GM19455 (cell line): ENCODE results near the gene MRPL23.

Experiments
- ATAC-seq: cut with Tn5 transposase; IDR thresholded peaks from one replicate; pipeline ENCODE4 v1.9.1; 2021; ENCODE audit not compliant: unreplicated experiment

Gene MRPL23

DNA sequence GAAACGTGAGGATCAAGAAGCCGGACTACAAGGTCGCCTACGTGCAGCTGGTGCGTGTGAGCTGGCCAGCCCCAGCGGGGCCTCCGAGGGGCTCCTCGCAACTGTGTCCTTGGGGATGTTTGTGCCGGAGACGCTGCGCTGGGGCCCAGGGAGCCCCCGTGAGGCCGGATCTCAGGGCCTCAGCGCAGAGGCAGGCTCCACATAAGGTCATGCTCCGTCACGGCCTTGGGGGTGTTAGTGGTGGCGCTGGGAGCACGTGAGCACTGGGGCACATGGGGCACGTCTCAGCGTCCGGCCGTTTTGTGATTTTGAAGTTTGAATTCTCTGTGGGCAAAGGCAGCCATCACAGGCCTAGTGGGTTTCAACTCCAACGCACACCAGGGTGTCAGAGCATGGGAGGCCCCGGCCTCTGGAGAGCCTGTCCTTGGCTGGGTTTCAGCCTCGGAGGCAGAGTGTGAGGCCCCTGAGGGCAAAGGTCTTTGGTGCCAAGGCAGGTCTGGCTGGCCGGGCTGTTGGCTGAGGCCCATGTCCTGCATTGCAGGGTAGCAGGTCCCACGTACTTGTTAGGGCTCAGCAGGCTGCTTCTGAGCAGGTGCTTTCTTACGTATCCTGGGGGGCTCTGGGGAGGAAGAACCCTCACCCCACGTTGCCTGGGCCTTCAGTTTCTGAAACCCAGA, 5.8 kb downstream of the MRPL23 start:
- ATAC-seq, result no peak

DNA sequence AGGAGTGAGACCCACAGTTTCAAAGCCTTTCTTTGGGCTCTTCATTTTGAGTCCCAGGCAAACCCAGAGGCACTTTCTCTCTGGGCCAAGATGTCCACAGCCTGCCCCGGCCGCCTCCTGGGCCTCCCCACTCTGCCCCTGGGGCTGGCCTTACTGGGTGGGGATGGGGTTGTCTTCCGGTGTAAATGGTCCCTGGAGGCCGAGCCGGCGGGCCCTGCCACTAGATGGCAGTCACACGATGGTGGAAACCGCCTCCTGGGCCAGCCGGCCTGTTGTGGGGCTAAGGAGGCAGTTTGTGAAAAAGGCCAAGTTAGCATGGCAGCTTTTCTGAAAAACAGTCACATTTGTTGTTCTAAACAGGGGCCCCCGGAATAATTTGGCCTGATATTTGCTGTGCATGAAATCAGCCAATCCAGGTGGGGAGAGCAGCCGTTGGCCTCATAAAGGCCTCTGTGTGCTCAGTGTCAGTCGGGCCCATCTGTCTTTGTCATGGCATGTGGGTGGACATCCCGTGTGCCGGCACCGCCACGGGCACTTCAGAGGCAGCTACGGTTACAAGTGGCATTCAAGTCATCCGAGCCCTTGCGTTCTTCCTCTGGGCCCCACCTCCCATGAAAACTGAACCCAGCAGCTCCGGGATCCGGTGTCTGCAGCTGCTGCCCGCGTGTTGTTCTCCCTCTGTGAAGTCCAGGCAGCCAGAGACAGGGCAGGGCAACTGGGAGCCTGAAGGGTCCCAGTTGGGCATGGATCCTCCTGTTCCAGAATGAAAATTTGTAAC, 6.5 kb downstream of the MRPL23 start:
- ATAC-seq, result no peak

DNA sequence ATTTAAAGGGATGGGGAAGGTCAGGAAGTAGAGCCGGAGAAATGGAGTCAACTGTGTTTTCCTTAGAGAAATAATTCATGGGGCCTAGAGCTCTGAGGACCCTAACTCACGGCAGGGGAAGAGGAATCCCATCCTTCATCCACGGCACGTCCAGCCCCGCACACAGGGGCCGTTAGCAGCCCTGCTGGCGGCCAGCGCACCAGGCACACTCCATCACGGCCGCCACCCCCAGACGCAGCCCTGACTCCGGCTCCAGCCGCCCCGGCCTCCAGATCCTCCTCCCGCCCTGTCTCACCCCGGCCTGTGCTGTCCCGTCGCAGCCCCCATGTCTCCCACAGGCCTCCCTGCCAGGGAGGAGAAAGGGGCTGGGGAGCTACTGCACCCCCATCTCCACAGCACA, 11.2 kb downstream of the MRPL23 start:
- ATAC-seq, result no peak

DNA sequence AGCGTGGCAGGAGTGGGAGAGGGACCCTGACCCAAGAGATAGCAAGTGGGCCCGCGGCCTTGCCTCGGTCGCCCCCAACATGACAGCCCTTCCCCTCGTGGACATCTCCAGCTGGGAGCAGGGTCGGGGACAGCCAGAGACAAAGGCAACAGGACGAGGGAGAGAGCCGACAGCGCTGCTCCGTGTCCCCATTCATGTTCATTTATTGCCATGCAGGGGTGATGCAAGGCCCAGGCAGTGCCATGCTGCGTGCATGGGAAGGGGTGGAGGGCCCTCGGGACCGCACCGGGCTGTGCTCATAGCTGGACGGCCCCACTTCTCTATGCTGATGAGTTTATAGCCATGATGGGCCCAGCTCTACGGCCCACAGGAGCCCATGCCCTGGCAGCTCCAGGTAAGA, 12.7 kb downstream of the MRPL23 start:
- no peak for ATAC-seq

DNA sequence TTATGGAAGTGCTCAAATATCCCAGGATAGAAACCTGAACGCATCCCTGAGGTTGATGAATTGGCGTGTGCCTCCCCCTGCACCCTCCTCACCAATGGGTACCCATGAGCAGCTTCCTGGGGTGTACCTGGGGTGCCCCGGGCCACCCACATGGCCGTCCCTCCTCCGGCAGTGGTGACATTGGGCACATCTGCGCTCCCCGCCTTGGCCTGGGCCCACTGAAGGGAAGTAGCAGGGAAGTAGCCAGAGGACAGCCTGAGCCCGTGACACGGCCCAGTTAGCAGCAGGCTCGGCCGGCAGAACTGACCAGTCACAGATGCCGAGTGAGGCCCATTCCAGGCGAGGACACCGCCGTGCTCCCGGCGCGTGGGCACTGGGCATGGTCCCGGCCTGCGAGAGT, 16.7 kb downstream of the MRPL23 start:
- ATAC-seq, result no peak

DNA sequence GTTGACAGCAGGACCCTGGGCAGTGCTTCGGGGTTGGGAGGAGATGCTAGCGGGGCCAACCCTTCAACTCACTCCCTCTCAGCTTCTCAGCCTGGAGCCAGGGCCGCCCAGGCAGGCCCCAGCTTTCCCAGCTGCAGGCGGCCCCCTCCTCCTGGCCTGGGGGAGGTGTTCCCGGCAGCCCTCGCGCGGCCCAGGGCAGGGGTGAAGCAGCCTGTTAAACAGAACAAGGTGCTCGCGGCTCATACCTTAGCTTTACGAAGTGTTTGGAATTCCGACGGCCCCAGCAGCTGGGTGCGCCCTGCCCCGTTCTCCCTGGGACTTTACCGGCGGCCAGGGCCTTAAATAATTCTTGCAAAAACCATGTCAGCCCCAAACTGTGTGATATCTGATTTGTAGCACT, 17.2 kb downstream of the MRPL23 start:
- no peak for ATAC-seq

DNA sequence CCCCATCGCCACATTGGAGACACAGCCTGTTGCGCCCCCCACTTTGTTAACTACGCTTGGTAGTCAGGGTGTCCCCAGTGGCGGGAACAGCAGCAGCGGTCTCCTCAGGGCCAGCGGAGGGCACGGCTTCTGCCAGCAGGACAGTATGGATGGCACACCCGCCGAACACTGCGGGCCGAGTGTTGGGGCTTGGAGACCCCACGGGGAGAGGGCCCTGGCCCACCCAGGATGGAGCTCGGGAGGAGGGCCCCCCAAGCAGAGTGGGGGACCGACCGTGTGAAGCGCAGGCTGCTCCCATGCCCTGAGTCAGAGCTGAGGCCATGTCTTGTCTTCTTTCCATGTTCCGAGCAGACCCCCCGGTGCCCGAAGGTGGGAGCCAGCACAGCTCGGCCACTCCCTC, 17.8 kb downstream of the MRPL23 start:
- ATAC-seq, result no peak

DNA sequence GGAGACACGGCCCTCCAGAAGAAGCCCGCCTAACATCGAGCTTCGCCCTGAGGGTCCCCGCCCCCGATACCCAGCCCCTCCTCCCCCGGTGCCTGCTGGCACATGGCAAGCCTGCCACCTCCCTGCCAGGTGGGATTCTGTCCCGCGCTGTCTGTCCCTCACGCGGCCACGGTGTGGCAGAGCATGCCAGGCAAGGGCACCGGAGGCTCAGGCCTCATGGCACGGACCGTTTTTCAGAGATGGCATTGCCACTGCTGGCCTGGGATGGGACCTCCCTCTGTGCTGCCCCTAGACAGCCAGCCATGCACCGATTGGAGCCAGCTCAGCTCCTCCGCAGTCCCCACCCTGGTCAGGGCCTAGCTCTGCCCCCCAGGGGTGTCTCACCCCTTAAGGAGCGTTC, 19.4 kb downstream of the MRPL23 start:
- ATAC-seq, result no peak

DNA sequence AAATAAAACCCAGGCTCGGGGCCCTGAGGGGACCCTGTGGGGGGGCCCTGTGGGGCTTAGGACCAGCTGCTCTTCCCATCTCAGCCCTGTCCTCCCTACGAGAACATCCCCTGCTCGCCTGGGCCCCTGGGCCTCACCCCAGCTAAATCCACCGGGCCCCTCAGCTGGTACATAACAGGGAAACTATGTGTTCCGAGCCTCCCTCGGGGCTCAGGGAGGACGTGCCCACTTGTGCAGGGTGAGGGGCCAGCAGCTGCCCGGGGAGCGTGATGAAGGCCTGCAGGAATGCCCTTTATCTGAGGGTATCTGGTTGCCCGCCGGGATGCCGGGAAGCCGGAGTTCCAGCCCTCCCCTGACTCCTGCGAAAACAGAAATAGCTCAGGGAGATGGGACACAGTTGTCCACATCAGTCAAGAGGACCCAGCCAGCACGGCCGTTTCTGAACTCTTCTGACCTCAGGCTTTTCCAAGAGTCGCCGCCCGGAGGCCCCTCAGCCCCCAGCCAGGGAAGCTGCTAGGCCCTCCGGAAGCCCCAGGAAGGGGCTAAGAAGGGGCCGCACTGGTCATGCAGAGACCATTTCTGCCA, 20.6 kb downstream of the MRPL23 start:
- ATAC-seq, result no peak

DNA sequence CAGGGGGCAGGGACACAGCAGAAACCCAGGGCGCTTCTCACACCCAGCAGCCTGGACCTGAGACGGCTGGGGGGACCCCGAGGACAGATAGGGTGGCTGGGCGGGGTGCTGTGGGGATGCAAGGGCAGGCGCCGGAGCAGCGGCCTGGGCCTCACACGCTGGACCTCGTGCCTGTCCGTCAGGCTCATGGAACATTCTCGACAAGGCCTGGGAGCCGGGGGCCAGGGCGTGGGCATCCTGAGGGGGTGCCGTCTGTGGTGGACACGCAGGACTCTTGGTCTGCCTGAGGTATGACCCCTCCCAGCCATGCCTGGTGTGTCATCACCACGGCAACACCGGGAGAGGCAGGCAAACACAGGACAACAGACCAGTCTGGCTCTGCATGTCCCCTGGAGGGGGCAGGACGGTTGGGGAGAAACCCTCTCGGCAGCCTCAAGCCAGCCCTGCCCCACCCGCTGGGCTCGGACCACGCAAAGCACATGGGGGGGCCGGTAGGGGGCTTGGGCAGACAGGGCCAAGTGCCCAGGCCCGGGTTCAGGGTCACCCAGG, 21.4 kb downstream of the MRPL23 start:
- no peak for ATAC-seq

DNA sequence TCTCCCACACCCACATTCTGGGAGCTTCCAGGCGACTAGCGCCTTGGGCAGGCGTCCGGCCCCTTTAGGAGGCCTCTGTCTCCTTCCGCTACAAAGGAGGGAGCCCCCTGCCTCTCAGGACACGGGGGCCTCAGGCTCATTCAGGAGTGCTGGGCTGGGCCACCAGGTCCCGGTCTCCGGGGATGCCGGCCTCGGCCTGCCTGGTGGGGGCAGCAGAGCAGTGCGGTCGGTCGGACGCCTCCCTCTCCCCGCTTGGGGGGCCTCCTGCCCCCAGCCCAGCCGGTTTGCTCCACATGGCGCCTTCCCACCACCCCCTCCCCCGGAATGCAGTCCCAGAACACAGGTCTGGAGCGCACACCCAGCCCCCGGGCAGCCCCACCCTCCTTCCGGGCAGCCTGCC, 21.9 kb downstream of the MRPL23 start:
- no peak for ATAC-seq

DNA sequence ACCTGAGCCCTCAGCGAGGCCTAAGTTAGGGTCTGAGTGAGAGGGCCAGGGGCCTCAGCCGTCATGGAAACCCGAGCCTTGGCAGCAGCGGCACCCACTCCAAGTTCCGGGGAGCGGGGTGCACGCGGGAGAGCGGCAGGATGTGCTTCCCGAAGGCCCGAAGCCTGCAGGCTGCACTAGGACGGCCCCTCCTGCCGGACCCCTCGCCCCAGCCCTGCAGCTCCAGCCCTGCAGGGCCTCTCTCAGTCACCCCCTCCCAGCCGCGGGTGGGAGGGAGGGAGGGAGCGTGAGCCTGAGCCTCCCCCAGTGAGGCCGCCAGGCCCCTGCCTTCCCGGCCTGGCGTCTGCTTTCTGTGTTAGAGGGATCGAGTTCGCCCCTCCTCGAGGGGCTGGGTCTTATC, 22.6 kb downstream of the MRPL23 start:
- ATAC-seq, result no peak

DNA sequence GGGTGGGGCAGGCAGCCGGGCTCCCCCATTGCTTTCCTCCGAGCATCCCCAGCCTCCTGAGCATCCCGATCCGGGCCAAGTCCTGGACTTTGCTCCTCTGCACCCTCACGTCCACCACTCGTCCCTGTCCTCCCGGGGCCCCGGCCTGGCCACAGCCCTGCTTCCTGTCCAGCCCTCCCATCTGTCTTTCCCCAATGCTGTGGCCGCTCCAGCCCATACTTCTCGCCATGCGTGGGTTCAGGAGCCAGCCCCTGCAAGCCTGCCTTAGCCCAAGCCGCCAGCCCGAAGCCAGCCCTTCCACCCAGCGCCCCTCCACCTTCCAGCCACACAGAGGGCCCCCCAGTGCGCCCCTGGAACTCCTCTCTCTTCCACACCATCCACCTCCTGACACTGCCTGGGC, 23.8 kb downstream of the MRPL23 start:
- no peak for ATAC-seq

DNA sequence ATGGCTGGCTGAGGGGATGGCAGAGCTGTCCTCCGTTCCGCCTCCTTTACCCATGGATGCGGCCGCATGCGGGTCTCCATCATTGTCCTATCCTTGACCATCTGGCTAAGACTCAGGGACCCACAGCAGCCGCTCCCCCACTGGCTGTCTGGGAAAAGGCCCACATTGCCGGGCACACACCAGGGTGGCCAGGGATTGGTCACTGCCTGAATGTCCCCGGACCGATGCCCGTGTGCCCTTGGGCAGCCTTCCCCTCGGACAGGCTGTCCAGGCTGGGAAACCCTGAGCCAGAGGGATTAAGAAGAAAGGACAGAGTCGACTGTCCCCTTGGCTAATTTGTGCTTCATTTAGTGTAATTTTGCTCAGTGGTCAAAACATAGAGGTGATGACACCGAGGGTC, 28.1 kb downstream of the MRPL23 start:
- no peak for ATAC-seq

DNA sequence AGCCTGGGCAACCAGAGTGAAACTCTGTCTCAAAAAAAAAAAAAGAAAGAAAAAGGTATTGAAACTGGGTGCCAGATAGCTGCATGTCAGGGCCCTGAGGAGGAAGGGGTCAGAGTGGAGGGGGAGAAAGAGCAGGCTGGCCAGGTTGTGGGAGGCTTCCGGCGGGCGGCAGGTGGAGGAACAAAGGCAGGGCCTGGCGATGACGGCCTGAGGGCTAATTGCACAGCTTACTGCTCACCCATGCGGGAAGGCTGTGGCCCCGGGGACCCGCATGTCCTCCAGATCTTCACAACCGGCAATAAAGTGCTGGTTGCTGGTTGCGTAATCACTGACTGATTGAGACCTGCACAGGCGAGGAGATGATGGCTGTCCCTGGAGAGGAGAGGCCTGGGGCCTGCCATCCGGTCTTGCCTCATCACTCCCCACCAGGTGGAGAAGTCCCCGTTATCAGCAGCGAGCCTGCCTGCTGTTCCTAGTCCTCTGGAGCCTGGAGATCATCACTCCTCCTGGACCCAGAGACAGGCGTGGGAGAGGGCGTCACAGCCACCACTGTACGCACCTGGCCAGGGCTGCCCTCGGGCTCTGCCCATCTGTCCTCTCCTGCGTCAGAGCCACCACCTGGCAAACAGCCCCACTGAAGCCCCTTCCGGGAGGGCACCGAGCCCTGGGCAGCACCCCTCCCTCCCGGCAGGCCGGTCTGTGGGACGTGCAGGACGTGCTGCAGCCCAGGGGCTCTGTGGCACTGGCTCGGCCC, 31.8 kb downstream of the MRPL23 start:
- no peak for ATAC-seq

DNA sequence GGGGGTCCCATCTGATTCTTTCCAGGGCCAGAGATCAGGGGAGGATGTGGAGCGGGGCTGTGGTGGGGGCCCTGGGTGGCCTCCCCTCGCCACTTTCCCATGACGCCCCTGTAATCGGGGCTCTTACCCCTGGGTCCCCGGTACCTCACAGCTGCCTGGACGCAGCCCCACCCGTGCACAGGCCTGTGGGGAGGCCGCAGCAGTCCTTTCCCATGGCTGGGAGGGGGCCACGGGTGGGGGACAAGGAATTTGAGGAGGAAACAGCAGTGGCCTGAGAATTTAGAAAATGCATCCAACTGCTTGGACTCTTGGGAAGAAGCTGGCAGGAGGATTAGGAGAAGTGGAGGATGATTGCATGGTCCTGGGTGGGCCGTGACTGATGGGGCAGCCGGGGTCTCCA, 32.5 kb downstream of the MRPL23 start:
- ATAC-seq, result no peak

DNA sequence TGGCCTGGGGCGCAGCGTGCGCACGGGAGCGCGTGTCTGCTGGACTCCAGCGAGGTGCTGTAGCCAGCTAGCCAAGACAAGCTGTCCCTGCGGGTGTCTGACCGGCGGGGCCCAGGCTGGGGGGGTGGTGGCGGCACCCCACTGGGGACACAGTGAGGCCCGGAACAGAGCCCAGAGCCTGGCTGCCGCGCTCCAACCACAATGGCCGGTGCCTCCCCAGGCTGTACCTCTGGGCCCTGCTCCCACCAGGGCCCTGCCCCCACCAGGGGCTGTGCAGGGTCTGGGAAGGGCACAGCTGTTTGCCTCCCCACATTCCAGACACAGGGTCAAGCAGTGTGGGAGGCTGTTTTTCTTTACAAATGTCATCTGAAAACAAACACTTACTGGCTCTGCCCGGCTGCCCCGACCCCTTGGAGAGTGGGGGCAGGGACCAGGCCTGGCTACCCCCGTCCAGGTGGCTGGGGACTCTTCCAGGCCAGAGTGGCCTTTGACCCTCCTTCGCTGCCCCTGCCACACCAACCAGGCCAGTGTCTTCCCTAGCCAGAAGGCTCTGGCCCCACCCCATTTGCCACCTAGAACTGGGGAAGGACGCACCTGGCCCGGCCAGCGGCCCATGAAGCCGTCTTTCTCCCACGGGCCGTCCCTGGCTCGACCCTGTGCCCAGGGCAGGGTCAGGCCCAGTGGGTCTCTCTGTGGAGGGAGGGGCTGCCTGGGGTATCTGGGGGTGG, 35.9 kb downstream of the MRPL23 start:
- ATAC-seq, result no peak

DNA sequence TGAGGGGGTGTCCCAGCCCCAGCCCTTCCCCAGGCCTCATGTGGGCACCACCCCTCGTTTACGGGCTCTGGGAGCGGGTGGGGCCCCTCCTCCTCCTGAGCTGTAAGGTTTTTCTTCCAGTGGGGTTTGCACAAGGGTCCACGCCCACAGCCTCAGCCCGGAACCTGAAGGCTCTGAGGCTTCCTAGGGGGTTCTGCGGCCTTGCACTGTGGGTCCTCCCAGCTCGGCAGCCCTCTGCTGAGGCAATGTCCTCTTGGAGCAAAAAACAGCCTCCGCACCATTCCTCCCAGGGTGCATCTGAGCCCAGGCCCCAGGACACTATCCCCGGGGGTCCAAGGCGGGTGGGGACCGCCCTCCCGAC, 36.4 kb downstream of the MRPL23 start:
- no peak for ATAC-seq

DNA sequence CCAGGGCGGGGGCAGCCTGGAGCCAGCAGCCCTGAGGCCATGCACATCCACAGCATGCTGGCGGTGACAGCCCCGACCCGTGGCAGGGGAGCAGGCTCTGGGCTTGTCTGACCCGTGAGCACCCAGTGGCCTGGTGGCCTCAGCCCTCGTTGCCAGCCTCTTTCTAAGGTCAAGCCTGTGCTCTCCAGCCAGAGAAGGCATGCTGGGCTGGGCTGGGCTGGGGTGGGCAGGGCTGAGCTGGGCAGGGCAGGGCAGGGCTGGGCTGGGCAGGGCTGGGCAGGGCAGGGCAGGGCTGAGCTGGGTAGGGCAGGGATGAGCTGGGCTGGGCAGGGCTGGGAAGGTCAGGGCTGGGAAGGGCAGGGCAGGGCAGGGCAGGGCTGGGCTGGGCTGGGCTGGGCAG, 39.9 kb downstream of the MRPL23 start:
- no peak for ATAC-seq

DNA sequence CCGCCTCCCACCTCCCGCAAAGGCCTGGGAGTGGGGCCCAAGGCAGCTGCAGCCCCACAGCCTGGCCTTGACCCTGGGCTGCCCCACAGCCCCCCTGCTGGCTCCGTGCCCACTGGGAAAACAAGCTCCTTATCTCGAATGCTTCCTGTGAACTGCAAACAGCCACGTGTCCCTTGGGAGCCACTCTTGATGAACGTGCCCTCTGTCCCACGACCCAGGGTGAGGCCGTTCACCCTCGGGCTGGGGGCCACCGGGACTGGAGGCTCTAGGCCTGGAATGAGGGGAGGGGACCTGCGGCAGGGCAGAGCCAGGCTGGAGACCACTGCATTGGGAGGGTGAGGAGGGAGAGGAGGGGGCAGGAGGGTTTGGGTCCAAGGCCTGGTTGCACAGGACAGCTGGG, 41.0 kb downstream of the MRPL23 start:
- ATAC-seq, result no peak
